HEK293 (cell line): ENCODE data around the gene TRIM27.

ENCODE experiments used
- BCL11A ChIP-seq: fragments of 450-650 bp; formaldehyde crosslinking; IDR thresholded peaks from 2 replicates; pipeline ENCODE4 v1.5.1; 2016; ENCODE audit warnings: low read depth, missing biosample characterization, missing genetic modification characterization
- CTCF ChIP-seq: fragments of 450-650 bp; formaldehyde crosslinking; IDR thresholded peaks from 2 replicates; pipeline ENCODE4 v1.5.1; 2016; ENCODE audit warnings: missing biosample characterization, missing genetic modification characterization
- EGR2 ChIP-seq: fragments of 450-650 bp; formaldehyde crosslinking; IDR thresholded peaks from 2 replicates; pipeline ENCODE4 v1.5.1; 2016; ENCODE audit warnings: low read depth, missing biosample characterization, missing genetic modification characterization
- GFI1B ChIP-seq: fragments of 450-650 bp; formaldehyde crosslinking; IDR thresholded peaks from 2 replicates; pipeline ENCODE4 v1.5.1; 2016; ENCODE audit warnings: missing biosample characterization, missing genetic modification characterization
- GLI4 ChIP-seq: fragments of 450-650 bp; formaldehyde crosslinking; IDR thresholded peaks from 2 replicates; pipeline ENCODE4 v1.5.1; 2016; ENCODE audit warnings: missing biosample characterization, missing genetic modification characterization
- KLF1 ChIP-seq: fragments of 450-650 bp; formaldehyde crosslinking; IDR thresholded peaks from 2 replicates; pipeline ENCODE4 v1.5.1; 2016; ENCODE audit warnings: missing biosample characterization, missing genetic modification characterization
- KLF16 ChIP-seq: fragments of 450-650 bp; formaldehyde crosslinking; IDR thresholded peaks from 2 replicates; pipeline ENCODE4 v1.5.1; 2017; ENCODE audit warnings: missing biosample characterization, missing genetic modification characterization
- PRDM10 ChIP-seq: fragments of 450-650 bp; formaldehyde crosslinking; IDR thresholded peaks from 2 replicates; pipeline ENCODE4 v1.5.1; 2016; ENCODE audit warnings: missing biosample characterization, missing genetic modification characterization
- RBAK ChIP-seq: fragments of 450-650 bp; formaldehyde crosslinking; IDR thresholded peaks from 2 replicates; pipeline ENCODE4 v1.5.1; 2016; ENCODE audit warnings: missing biosample characterization, missing genetic modification characterization
- SCRT1 ChIP-seq: fragments of 450-650 bp; formaldehyde crosslinking; IDR thresholded peaks from 2 replicates; pipeline ENCODE4 v1.5.1; 2016; ENCODE audit warnings: missing biosample characterization, missing genetic modification characterization, borderline replicate concordance
- SP2 ChIP-seq: fragments of 450-650 bp; formaldehyde crosslinking; IDR thresholded peaks from 2 replicates; pipeline ENCODE4 v1.5.1; 2016; ENCODE audit warnings: missing biosample characterization, missing genetic modification characterization
- SP3 ChIP-seq: fragments of 450-650 bp; formaldehyde crosslinking; IDR thresholded peaks from 2 replicates; pipeline ENCODE4 v1.5.1; 2016; ENCODE audit warnings: missing biosample characterization, missing genetic modification characterization
- TCF7L2 ChIP-seq: IDR thresholded peaks from 2 replicates; pipeline ENCODE4 v1.6.1; 2011; ENCODE audit warnings: low read depth, mild to moderate bottlenecking, inconsistent platforms, low read length, moderate library complexity, borderline replicate concordance
- TRIM28 ChIP-seq: IDR thresholded peaks from 2 replicates; pipeline ENCODE4 v1.6.1; 2011; ENCODE audit warnings: low read length, control low read depth, borderline replicate concordance
- ZFP37 ChIP-seq: fragments of 450-650 bp; formaldehyde crosslinking; IDR thresholded peaks from 2 replicates; pipeline ENCODE4 v1.5.1; 2016; ENCODE audit warnings: missing biosample characterization, missing genetic modification characterization
- ZIC2 ChIP-seq: fragments of 450-650 bp; formaldehyde crosslinking; IDR thresholded peaks from 2 replicates; pipeline ENCODE4 v1.5.1; 2016; ENCODE audit warnings: missing biosample characterization, missing genetic modification characterization
- ZNF133 ChIP-seq: fragments of 450-650 bp; formaldehyde crosslinking; IDR thresholded peaks from 2 replicates; pipeline ENCODE4 v1.5.1; 2016; ENCODE audit warnings: missing biosample characterization, missing genetic modification characterization
- ZNF155 ChIP-seq: fragments of 450-650 bp; formaldehyde crosslinking; IDR thresholded peaks from 2 replicates; pipeline ENCODE4 v1.5.1; 2016; ENCODE audit warnings: missing biosample characterization, missing genetic modification characterization
- ZNF157 ChIP-seq: fragments of 450-650 bp; formaldehyde crosslinking; IDR thresholded peaks from 2 replicates; pipeline ENCODE4 v1.5.1; 2016; ENCODE audit warnings: missing biosample characterization, missing genetic modification characterization
- ZNF404 ChIP-seq: fragments of 450-650 bp; formaldehyde crosslinking; IDR thresholded peaks from 2 replicates; pipeline ENCODE4 v1.5.1; 2017; ENCODE audit warnings: missing biosample characterization, missing genetic modification characterization
- ZNF426 ChIP-seq: fragments of 450-650 bp; formaldehyde crosslinking; IDR thresholded peaks from 2 replicates; pipeline ENCODE4 v1.5.1; 2017; ENCODE audit warnings: missing biosample characterization, missing genetic modification characterization, mild to moderate bottlenecking, inconsistent platforms, moderate library complexity
- ZNF621 ChIP-seq: fragments of 450-650 bp; formaldehyde crosslinking; IDR thresholded peaks from 2 replicates; pipeline ENCODE4 v1.5.1; 2017; ENCODE audit warnings: missing biosample characterization, missing genetic modification characterization
- ZNF660 ChIP-seq: fragments of 450-650 bp; IDR thresholded peaks from 2 replicates; pipeline ENCODE4 v1.5.1; 2018; ENCODE audit warnings: missing biosample characterization, mild to moderate bottlenecking, missing genetic modification characterization
- ZSCAN18 ChIP-seq: fragments of 450-650 bp; formaldehyde crosslinking; IDR thresholded peaks from 2 replicates; pipeline ENCODE4 v1.5.1; 2016; ENCODE audit warnings: missing biosample characterization, missing genetic modification characterization
- TF ChIP-seq, protein P1 (sequence below): fragments of 450-650 bp; formaldehyde crosslinking; IDR thresholded peaks from 2 replicates; pipeline ENCODE4 v1.5.1; 2017; ENCODE audit warnings: missing biosample characterization, mild to moderate bottlenecking, missing genetic modification characterization, moderate library complexity
- TF ChIP-seq, protein P2 (sequence below): fragments of 450-650 bp; formaldehyde crosslinking; IDR thresholded peaks from 2 replicates; pipeline ENCODE4 v1.5.1; 2017; ENCODE audit warnings: missing biosample characterization, missing genetic modification characterization
- TF ChIP-seq, protein P3 (sequence below): fragments of 450-650 bp; formaldehyde crosslinking; IDR thresholded peaks from 2 replicates; pipeline ENCODE4 v1.5.1; 2016; ENCODE audit warnings: missing biosample characterization, missing genetic modification characterization
- TF ChIP-seq, protein P4 (sequence below): fragments of 450-650 bp; formaldehyde crosslinking; IDR thresholded peaks from 2 replicates; pipeline ENCODE4 v1.5.1; 2016; ENCODE audit warnings: missing biosample characterization, missing genetic modification characterization

Gene TRIM27

DNA sequence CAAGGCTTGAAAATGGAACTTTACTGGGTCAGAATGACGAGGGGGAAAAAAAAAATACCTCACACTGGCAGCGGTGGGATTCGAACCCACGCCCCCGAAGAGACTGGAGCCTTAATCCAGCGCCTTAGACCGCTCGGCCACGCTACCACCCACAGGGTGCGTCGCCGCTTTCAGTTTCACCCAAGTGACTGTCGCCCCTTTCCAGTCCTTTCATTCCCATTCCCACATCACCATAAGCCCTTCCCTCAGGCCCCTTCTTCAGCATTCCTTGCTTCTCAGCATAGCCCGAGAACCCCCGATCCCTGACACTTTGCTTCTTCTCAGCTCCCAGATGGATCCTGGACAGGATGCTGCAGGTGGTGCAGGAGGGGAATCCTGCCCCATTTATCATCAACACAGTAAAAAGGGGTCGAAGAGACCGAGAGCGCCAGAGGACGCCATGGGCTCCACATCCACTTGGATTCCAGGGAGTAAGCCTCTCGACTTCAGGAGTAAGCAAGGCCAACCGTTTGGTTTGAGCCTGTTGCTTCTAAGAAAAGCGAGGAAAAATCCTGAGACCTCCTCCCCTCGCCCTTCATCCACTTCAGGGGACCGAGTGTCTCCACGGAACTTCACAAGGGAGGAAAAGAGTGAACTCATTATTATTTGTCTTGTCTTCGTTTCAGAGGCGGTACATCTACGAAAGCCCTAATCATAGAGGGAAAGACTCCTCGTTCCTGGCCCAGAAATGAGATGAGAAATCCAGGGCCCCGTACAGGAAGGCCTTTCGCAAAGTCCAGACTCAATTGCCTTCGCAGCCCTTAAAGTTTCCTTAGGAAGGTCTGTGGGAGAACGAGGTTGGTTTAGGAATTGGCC lies 20.0 kb upstream of the TRIM27 start (continued):
- TF ChIP-seq, protein P1, sequence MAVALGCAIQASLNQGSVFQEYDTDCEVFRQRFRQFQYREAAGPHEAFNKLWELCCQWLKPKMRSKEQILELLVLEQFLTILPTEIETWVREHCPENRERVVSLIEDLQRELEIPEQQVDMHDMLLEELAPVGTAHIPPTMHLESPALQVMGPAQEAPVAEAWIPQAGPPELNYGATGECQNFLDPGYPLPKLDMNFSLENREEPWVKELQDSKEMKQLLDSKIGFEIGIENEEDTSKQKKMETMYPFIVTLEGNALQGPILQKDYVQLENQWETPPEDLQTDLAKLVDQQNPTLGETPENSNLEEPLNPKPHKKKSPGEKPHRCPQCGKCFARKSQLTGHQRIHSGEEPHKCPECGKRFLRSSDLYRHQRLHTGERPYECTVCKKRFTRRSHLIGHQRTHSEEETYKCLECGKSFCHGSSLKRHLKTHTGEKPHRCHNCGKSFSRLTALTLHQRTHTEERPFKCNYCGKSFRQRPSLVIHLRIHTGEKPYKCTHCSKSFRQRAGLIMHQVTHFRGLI (tag by site-specific recombination), result no peak
- TF ChIP-seq CTCF (no peak; the same call in 1 of the 2 replicates), ZNF133 (tag by site-specific recombination) (no peak), KLF1 (tag by site-specific recombination) (peak; percentile 67), RBAK (no peak), ZFP37 (tag by site-specific recombination) (no peak; the same call in 1 of the 2 replicates), ZSCAN18 (tag by site-specific recombination) (peak; percentile 82; the same call in 1 of the 2 replicates), ZIC2 (tag by site-specific recombination) (0 out of 2 replicates have a peak, but pooled peaks have one; percentile 41), ZNF404 (no peak), SP2 (tag by site-specific recombination) (no peak), SCRT1 (tag by site-specific recombination) (0 out of 2 replicates have a peak, but pooled peaks have one; percentile 29), SP3 (tag by site-specific recombination) (peak; percentile 41), GFI1B (tag by site-specific recombination) (no peak), TRIM28 (no peak; the same call in 1 of the 2 replicates), ZNF155 (no peak), KLF16 (tag by site-specific recombination) (peak; percentile 40; the same call in 1 of the 2 replicates), ZNF157 (tag by site-specific recombination) (no peak), TCF7L2 (no peak), EGR2 (tag by site-specific recombination) (peak; percentile 77), ZNF621 (tag by site-specific recombination) (no peak), PRDM10 (tag by site-specific recombination) (peak; percentile 90), GLI4 (tag by site-specific recombination) (no peak), ZNF426 (no peak), ZNF660 (tag by site-specific recombination) (peak; percentile 97), BCL11A (tag by site-specific recombination) (0 out of 2 replicates have a peak, but pooled peaks have one; percentile 37)
- TF ChIP-seq, protein P2, sequence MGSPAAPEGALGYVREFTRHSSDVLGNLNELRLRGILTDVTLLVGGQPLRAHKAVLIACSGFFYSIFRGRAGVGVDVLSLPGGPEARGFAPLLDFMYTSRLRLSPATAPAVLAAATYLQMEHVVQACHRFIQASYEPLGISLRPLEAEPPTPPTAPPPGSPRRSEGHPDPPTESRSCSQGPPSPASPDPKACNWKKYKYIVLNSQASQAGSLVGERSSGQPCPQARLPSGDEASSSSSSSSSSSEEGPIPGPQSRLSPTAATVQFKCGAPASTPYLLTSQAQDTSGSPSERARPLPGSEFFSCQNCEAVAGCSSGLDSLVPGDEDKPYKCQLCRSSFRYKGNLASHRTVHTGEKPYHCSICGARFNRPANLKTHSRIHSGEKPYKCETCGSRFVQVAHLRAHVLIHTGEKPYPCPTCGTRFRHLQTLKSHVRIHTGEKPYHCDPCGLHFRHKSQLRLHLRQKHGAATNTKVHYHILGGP (tag by site-specific recombination), result no peak
- TF ChIP-seq, protein P3, sequence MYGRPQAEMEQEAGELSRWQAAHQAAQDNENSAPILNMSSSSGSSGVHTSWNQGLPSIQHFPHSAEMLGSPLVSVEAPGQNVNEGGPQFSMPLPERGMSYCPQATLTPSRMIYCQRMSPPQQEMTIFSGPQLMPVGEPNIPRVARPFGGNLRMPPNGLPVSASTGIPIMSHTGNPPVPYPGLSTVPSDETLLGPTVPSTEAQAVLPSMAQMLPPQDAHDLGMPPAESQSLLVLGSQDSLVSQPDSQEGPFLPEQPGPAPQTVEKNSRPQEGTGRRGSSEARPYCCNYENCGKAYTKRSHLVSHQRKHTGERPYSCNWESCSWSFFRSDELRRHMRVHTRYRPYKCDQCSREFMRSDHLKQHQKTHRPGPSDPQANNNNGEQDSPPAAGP (tag by site-specific recombination), result peak; percentile 72; the same call in 1 of the 2 replicates
- TF ChIP-seq, protein P4, sequence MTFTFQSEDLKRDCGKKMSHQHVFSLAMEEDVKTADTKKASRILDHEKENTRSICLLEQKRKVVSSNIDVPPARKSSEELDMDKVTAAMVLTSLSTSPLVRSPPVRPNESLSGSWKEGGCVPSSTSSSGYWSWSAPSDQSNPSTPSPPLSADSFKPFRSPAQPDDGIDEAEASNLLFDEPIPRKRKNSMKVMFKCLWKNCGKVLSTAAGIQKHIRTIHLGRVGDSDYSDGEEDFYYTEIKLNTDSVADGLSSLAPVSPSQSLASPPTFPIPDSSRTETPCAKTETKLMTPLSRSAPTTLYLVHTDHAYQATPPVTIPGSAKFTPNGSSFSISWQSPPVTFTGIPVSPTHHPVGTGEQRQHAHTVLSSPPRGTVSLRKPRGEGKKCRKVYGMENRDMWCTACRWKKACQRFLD (tag by site-specific recombination), result no peak
